Urothelium cell line (cell line): ENCODE measurements around the gene GPR89A.
"Not testable (repeated sequence)": the region's sequence is repeated elsewhere in the genome, so short reads cannot be mapped to it uniquely, and the experiment has no call there.

Experiments used
- DNase-seq: peaks from one replicate; pipeline ENCODE4 v3.0.0; 2011; ENCODE audit warnings: low spot score, mixed read lengths
- FAIRE-seq: peaks from 2 replicates; lab custom pipeline; 2011; peaks lifted over from hg19 to GRCh38; lab: Jason Lieb, UNC

Gene GPR89A

GRCh38 chr1:145716641-145717345 lies 109.0 kb downstream of the GPR89A start:
- DNase-seq (no peak), FAIRE-seq (no peak)

DNA sequence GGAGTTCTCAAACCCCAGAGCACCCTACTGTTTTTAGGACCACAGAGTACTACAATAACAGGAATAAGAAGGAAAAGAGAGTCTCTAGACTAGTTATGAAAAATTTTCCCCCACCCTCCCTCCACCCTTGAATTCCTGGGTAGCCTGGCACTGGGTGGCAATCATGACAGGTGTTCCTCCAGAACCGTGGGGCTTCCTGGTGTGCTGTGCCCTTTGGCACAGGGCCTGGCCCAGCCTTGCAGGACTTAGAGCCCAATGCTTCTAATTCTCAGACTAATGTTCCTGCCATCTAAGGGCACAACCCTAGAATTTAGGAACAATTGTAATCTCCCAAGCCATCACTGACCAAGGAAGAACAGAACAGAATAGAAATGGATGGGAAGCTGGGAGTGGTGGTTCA lies 110.0 kb downstream of the GPR89A start:
- FAIRE-seq, result no peak
- no peak for DNase-seq

DNA sequence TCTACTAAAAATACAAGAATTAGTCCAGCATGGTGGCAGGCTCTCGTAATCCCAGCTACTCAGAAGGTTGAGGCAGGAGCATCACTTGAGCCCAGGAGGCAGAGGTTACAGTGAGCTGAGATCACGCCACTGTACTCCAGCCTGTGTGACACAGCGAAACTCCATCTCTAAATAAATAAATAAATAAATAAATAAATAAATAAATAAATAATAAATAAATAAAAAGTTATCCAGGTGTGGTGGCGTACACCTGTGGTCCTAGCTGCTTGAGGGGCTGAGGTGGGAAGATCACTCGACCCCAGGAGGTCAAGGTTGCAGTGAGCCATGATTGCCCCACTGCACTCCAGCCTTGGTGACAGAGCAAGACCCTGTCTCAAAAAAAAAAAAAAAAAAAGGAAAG lies 110.7 kb downstream of the GPR89A start:
- not testable (repeated sequence) for FAIRE-seq, DNase-seq

DNA sequence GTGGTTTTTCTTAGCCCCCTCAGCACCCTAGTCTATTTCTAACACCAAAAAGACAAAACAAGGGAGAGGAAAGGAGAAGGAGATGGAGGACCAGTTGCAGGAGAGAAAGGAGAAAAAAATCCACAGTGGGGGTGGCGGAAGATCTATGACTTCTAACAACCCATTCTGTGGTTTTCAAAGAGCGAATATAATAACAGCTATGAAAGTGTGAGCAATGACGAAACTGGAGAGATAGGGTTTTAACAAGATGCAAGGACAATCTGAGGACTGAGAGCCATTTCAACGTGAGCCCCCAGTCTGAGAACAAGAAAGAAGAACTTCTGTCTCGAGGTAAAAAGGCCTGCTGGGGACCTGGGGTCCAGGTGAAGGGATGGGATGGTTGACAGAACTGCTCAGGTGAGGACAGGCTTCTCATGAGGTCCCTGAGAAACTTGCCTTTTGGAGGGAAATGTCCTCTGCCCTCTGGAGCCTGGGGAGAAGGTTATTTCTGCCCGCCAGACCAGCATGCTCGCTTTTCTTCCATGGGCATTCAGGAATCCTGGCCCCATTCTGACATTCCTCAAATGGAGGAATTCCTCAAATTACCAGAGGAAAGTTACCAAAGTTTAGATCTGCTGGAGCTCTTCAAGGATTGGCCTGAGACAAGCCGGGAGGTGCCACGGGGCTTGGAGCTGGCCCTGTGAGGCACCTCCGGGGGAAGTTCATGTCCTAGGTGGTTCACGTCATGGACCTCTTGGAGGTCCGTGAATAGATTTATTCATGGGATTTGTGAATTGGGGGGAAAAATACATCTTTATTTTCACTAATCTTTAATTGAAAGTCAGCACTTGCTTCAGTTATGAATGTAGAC lies 111.7 kb downstream of the GPR89A start, which contains the start of gene CD160:
CD160 (plus strand) TSS at position 270 of the 850 bp plus-strand sequence. CDS start 8,829 bp downstream, outside the sequence.
- DNase-seq (no peak), FAIRE-seq (no peak)
